HG03575 (cell line): ENCODE data around the gene MAB21L2.

ENCODE experiments used
- ATAC-seq: cut with Tn5 transposase; IDR thresholded peaks from one replicate; pipeline ENCODE4 v1.9.1; 2021; ENCODE audit not compliant: unreplicated experiment, insufficient number of reproducible peaks, low FRiP score; ENCODE audit errors: extremely low read depth

The MAB21L2 gene

GRCh38 chr4:150572704-150573504 lies 9.0 kb upstream of the MAB21L2 start:
- no peak for ATAC-seq

DNA sequence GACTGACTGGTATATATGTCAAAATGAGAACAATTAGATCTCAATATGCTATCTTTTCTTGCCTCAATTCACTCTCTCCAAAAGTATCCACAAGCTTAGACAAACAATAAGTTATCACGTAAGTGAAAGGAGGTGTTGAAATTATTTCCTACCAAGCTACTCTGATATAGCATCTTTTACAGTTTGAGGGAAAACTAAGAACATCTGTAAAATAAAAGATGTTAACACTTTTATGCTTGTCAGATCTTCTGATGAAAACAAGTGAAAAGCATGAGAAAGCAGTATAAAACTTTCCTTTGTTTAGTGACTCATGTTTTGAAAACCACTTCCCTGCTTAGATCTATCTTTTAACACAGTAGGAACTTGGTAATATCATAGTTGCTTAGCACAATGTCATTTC lies 8.4 kb upstream of the MAB21L2 start:
- no peak for ATAC-seq

DNA sequence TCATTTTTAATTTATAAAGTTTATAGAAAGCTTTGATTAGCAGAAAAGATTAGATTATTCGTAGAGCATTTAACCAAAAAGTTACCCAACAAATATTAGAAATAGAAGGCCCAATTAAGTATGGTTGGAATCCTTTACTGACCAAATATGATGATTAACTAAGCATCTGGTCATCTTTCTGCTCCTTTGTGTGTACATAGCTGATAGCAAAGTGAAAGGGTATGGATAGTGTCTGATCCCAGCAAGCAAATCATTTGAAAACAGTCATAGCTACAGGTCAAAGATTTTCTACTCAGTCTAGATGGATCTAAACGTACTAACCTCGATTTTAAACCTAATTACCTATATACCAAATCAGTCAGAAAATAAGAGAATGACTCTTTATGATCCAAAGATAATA lies 7.3 kb upstream of the MAB21L2 start:
- no peak for ATAC-seq

- no peak for ATAC-seq
These were observed 4.2 kb upstream of the MAB21L2 start for GRCh38 chr4:150577796-150578195.

GRCh38 chr4:150578745-150579501 lies 3.0 kb upstream of the MAB21L2 start:
- no peak for ATAC-seq

DNA sequence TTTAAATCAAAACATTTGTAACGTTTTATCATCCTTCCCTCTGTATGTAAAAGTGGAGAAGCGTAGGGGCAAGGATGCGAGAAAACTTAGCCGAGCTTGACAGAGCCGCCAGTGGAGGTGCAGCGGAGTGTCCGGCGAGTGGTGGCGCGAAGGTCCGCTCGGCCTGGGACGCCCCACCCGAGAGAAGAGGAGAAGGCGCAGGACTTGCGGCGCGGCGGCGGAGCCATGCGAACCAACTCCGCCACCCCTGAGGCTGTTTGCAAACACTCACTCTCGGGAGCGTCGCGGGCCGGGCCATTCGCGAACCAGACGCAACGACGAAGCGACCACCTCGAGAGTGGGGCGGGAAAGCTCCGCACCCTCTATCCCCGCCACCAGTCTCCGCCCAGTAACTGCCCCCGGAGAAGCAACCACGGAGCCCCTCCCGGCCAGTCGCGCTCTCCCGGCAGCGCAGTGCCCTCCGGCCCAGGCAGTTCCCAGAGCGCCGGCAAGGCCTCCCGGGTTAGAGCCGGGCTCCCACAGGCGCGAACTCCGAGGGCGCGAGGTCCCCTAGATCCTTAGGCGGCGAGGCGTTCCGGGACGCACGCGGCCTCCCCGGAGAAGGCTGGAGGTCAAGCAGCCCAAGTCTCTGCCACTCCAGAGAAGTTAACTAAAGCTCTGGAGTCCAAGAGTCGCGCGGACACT lies 2.3 kb upstream of the MAB21L2 start:
- ATAC-seq, result no peak

DNA sequence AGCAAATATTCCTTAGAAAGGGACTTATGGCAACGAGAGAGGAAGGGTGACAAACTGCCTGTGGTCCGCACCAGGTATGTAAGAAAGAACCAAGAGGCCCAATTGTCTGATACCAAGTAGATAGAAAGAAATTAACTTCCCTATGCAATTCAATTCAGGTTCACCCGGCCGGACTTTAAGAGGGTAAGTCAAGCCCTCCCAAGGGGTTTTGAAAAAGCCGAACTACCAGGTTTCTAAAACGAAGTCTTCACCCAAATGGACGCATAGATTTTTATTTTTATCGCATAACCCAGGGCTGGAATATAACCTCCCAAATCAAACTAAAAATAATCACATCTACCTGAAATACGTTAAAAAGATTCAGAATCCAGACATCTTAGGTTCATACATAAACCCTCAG lies 1.6 kb upstream of the MAB21L2 start:
- ATAC-seq, result no peak

GRCh38 chr4:150581056-150581605 lies 820 bp upstream of the MAB21L2 start:
- no peak for ATAC-seq

- no peak for ATAC-seq
These were observed 305 bp upstream of the MAB21L2 start for GRCh38 chr4:150581641-150582051.

GRCh38 chr4:150582873-150583286 lies 929 bp downstream of the MAB21L2 start:
- no peak for ATAC-seq

GRCh38 chr4:150583287-150584110 lies 1.5 kb downstream of the MAB21L2 start:
- no peak for ATAC-seq

- no peak for ATAC-seq
These were observed 2.4 kb downstream of the MAB21L2 start for GRCh38 chr4:150584111-150584915.

GRCh38 chr4:150585611-150586010 lies 3.7 kb downstream of the MAB21L2 start:
- ATAC-seq, result no peak

- no peak for ATAC-seq
These were observed 4.3 kb downstream of the MAB21L2 start for GRCh38 chr4:150586162-150586810.

GRCh38 chr4:150588316-150588715 lies 6.4 kb downstream of the MAB21L2 start:
- ATAC-seq, result no peak

DNA sequence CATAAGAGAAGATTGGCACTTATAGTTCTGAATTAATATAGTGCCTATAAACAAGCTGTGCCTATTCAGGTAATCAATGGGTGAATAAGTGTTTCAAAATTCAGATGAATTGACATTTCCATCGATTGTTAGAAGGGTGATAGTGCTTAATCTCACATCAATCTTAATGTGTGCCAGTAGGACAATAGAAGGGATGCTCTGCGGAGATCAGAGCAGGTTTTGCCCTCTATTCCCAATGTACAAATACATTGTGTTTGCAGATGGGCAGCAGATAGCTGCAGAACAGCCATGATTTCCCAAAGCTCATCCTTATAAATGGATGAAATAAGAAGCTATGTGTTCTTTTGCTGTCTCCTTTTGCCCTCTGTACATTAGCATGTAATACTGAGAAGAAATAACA lies 7.2 kb downstream of the MAB21L2 start:
- ATAC-seq, result no peak

- ATAC-seq, result no peak
These were observed 8.7 kb downstream of the MAB21L2 start for GRCh38 chr4:150590631-150591030.

- ATAC-seq, result no peak
These were observed 9.5 kb downstream of the MAB21L2 start for GRCh38 chr4:150591406-150591805.
